ENCODE results near the gene ACO2.
"Not testable (repeated sequence)": the region's sequence is repeated elsewhere in the genome, so short reads cannot be mapped to it uniquely, and the experiment has no call there.

DNA sequence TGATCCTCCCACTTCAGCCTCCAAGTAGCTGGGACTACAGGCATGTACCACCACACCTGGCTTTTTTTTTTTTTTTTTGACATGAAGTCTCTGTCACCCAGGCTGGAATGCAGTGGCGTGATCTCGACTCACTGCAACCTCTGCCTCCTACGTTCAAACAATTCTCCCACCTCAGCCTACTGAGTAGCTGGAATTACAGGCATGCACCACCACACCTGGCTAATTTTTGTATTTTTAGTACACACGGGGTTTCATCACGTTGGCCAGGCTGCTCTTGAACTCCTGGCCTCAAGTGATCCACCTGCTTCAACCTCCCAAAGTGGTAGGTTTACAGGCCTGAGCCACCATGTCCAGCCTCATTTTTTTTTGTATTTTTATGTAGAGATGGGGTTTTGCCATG, 28.4 kb upstream of the ACO2 start:
- TF ChIP-seq, protein P1, sequence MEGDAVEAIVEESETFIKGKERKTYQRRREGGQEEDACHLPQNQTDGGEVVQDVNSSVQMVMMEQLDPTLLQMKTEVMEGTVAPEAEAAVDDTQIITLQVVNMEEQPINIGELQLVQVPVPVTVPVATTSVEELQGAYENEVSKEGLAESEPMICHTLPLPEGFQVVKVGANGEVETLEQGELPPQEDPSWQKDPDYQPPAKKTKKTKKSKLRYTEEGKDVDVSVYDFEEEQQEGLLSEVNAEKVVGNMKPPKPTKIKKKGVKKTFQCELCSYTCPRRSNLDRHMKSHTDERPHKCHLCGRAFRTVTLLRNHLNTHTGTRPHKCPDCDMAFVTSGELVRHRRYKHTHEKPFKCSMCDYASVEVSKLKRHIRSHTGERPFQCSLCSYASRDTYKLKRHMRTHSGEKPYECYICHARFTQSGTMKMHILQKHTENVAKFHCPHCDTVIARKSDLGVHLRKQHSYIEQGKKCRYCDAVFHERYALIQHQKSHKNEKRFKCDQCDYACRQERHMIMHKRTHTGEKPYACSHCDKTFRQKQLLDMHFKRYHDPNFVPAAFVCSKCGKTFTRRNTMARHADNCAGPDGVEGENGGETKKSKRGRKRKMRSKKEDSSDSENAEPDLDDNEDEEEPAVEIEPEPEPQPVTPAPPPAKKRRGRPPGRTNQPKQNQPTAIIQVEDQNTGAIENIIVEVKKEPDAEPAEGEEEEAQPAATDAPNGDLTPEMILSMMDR (IDR thresholded peaks at IDR 0.05; ENCODE audit: insufficient read depth, low read depth, low read length): not testable (repeated sequence)
- not testable (repeated sequence) for TF ChIP-seq EZH2 (IDR thresholded peaks at IDR 0.05; ENCODE audit: insufficient read depth, low read length)

Measured in astrocyte (in vitro differentiated cells and primary cell).